ENCODE measurements around the gene BMAL1. TPM values are rescaled to one million over a fixed set of nuclear protein-coding genes. Genes with fewer than 3 reads are reported as not detected.

The BMAL1 gene
- polyA plus RNA-seq, 3 donors = 8.1 to 14.1 (median 12.7) TPM

DNA sequence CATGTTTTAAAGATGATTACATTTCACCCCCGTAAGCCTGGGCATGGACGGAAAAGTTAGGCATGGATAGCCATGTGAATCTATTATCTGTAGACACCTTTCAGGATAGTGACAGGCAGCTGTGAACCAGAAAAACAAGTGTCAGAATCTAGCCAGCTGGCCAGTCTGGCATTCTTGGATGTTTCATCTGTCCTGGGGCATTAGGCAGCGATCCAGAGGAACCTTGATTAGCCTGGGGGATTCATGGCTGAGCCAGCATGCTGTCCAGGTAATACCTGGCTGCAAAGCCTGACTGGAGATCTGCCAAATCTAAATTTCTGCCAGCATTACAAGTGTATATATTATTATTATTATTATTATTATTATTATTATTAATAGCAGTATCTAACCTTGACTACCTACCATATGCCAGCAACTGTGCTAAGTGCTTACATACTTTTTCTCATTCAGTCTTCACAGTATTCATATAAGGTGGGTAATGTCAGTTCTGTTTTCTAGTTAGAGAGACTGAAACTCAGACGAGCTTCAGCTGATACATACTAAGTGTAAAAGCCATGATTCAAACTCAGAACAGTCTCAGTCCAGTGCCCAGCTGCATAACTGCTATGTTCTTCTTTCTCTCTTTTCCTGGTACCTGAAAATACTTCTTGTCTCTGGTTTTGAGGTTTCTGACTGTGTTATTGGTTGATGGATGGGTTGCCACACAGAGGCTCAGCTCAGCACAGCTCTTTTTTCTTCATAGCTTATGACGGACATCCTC, 12.8 kb downstream of the BMAL1 start:
- DNase-seq = no peak

DNA sequence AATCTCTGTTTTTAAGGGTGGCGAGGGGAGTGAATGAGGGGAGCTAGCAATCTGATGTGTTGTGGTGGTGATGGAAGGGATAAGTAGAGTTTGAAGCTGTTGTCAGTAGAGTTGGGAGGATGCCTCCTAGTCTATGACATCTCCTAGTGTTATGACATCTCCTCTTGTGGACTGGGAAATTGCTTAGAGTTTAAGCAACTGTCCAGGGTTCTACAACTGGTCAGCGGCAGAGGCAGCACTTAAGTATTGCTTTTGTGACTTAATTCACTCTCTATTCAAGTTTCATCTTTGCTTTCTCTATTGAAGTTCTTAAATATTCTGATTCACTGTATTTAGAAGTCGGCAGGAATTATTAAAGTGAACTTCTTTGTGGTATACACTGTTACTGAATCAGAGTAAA, 13.8 kb downstream of the BMAL1 start:
- DNase-seq = no peak

DNA sequence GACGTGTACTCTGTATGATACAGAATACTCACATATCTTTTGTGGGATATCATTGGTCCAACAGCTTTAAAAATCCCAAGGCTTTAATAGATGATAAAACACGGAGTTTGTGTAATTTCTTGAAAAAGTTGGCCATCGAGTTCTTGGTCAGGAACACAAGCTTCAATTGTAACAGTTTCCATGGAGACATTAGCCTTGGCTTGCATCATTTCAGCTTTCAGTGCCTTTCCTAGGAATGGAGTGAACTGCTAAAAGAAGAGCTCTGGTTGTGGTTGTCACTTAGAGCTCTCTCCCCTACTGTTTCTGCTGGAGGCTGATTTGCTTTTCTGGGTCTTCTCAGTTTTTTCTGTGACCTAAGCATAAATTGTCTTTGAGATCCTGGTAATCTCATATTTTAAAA, 14.2 kb downstream of the BMAL1 start:
- DNase-seq = no peak

DNA sequence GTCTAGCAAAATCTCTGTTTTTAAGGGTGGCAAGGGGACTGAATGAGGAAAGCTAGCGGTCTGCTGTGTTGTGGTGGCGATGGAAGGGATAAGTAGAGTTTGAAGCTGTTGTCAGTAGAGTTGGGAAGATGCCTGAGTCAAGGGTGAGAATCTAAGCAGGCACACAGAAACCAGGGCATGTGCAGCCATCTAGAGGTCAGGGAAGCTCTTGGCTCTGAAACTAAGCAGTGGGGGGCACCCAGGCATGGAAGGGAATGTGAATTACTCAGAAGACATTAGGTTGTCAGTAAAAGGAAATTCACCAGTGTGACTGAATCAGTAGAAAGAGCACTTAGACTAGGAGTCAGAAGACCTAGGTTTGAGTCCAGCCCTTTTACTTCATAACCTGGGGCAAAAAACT, 15.4 kb downstream of the BMAL1 start:
- DNase-seq = no peak

DNA sequence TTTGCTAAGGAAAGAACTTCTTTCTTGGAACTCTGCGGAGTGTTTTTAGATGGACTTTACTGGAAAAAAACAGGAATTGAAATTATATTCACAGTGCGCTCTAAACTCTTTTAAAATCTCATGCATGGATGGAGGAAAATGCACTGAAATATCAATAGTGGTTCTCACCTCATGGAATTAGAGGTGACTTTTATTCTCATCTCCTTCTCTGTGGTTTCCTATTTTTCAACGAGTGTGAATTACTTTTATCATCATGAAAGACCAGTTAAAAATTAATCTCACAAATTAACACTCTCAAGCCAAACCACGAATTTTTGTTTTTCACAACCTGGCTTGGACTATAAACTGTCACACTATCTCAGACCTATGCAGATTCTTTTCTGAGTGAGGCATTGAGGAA, 16.6 kb downstream of the BMAL1 start:
- no peak for DNase-seq

DNA sequence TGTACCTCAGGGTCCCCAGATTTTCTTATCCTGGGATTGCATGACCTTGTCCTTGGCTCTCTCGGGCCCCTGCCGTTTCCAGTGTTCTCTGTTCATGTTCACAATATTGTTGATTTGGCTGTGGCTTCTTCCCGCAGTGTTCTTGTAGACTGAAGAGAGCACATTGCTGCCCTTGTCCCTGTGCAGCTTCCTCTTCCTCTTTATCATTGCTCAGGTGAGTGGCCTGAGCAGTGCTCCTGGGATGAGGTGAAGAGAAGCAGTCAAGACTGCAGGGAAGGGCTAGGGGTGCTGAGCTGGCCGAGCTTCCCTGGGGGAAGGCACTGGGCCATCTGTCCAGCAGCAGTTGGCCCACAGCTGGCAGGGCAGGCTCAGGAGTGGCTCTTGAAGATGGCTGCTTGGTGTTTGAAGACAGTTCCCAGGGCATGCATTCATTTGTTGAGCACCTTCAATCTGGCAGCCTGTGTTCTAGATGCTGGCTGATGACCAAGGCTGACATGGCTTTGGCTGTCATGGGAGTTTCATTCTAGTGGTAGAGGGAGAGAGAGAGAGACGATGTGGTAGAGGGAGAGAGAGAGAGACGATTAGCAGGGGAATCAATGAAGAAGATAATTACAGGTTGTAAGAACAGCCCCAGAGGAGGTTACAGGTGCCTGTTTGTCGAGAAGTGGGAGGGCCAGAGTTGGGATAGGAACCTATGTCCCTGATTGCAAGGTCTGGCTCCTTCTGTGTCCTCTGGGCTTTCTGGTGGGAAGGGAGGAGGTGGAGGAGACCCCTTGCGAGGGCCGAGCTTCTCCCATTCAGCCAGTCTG, 17.4 kb downstream of the BMAL1 start:
- no peak for DNase-seq

DNA sequence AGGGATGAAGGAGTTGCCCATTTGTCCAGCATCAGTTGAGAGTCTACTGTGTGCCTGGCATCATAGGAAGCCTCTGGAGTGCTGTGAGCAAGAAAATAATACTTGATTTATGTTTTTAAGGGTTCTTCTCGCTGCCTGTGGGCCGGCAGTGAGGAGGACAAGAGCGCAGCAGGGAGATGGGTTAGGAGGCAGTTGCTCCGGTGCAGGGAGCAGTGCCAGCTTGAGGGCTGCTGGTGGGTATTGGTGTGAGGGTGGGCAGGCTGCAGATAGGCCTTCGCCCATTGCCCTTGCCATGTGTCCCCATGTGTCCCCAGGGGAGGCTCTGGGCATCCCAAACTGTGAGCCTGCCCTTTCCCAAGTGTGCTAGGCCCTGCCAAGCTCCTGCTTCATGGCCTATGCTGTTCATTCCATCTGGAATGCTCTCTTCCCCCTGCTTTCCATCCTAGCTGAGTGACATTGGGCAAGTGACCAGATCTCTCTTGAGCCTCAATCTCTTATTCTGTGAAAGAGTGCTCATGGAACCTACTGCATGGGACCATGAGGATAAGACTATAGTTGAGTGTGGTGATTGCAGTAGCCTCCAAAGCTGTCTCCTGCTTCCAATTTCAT, 19.8 kb downstream of the BMAL1 start:
- DNase-seq = no peak

DNA sequence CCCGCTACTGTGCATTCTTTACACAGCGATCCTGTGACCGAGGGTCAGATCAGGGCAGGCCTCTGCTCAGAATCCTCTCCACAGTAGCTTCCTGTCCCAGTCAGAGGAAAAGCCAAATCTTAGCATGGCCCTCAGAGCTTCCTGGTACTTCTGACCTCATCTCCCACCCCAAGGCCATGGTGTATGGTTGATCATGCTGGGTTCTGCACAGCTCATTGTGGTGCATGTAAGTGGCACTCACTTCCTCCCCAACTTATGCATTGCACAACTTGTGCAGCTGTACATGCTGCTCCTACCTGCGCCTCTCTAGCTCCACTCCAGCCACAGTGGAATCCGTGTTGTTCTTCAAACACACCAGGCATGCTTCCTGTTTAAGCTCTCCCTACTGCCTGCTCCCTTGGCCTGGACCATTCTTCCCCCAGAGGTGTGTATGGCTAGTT, 20.3 kb downstream of the BMAL1 start:
- no peak for DNase-seq

DNA sequence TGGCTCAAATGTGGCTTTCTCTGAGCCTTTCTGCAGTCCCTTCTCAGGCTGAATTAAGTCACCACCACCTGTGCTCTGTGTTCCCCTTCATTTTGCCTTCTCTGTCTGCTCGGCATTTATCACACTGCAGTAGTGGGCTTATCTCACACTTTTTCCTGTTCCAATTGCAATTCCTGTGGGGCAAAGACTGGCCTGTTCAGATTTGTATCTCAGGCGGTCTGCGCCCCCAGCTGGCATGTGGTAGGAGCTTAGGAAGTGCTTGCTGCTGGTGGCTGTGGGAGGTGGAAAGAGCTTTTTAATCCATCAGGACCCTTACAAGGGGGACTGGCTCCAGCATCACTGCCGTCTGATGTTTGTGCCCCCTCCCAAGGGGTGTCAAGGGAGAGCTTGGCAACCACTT, 21.2 kb downstream of the BMAL1 start:
- DNase-seq = no peak

DNA sequence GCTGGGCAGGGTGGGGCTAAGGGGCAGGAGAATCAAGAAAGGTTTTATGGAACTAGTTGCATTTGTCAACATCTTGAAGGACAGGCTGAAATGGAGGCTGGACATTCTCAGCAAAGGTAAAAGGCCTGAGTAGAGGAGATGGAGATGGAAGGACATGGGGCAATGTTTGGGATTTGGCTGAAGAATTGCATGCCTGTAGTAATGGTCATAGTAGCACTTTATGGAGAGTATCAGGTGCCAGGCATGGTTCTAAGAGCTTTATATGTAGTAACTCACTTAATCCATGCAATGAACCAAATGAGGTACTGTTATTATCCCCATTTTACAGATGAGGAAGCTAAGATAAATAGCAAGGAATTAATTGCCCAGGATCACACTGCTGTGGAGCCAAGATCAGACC, 23.9 kb downstream of the BMAL1 start:
- DNase-seq = no peak

DNA sequence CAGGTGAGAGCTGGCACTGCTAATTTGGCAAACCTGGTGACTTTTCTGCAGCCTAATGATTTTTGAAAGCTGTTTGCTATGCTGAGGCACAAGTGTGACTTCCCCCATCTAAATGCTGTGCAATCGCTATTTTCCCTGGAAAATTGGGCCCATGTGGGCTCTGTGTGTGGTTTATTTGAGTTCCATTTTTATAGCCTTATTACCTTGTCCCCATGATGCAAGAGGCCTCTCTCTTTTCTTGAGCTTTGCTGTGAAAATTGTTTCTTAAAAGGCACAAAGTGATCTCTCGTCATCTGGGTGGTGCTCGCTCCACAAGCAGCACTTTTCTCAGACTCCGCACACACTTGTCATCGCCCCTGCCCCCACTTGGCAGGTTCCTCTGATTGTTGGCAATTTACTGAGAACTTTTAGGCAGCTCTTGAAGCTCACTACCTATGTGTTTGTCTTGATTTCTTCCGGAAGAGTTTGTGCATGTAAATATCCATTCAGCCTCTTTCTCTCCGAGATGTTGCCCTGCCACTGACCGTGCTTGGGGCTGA, 24.9 kb downstream of the BMAL1 start:
- no peak for DNase-seq

DNA sequence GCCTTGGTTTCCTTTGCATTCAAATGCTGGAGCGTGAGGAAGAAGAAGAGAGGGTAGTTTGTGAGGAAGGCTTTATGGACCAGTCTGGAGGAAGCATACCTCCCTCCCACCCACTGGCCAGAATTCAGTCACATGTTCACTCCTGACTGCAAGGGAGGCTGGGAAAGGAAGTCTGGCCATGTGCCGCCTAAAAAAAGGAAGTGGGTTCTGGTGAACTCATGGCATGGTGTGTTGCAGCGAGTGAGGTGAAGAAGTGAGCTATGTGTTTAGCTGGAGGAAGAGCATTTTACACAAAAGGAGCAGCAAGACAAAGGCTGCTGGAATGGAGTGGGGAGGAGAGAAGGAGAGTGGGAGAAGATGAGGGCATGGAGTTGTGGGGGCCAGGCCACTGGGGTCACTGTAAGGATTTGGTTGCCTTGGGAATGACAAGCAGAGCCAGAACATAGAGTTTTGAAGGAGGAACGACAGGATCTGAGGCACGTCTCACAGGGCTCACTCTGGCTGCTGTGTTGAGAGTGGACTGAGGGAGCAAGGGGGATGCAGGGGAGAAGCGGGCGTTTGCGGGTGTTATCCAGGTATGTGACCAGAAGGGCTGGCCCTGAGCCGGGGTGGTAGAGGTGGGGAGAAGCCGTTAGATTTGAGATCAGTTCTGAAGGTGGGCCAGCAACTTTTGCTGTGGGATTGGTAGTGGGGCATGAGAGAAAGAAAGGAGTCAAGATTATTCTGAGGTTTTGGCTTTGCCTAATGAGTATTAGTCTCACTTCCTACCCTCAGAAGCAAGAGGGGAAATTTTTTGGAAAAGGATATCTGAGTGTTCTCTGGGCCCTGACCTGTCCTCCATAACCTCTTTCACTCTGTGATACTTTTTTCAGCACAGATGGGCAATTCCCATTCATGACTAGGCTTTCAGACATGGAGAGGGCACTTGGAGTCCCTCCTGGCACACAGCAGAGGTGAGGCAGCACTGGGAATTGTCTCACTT, 26.4 kb downstream of the BMAL1 start:
- DNase-seq = no peak

DNA sequence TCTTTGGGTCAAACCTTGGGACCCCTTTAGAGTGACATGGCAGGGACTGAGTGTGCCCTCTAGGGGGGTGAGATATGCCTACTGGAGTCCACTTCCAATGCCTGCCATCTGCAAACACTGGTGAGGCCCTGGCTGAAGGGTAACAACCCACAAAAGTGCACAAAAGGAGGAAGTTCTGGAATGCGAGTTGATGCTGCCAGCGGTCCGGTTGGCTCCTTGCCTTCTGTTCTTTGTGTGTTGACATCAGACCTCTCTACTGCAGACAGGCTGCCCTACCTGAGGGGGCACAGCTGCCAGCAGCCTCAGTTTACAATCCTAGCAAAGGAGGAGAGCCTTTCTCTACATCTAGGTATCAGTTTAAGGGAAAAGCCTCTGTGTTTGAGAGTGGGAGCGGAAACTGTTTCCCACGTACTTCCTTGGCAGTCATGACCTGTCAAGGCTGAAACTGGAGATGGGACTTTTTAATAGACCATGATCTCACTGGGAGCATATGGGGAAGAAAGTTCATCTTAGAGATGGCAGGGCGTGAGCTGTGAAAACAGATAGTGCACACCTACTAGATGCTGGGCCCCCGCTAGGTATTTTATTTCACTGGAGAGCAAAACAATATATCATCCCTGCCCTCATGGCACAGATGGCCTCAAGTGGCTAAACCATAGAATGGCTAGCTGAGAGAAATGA, 27.2 kb downstream of the BMAL1 start:
- peak; percentile 29 for DNase-seq

DNA sequence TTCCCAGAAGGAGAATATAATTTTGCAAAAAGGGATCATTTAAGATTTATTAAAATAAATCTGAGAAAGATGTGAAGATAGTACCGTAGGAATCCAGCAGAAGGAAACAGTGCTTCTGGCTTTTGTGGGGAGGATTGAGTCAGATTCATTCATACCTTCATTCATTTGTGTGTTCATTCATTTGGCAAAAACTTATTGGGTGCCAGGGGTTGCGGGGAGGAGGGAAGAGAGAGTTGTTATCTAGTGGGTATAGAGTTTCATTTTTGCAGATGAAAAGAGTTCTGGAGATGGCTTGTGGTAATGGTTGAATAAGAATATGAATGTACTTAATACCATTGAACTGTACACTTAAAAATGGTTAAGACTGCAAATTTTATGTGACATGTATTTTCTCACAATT, 31.1 kb downstream of the BMAL1 start:
- no peak for DNase-seq

DNA sequence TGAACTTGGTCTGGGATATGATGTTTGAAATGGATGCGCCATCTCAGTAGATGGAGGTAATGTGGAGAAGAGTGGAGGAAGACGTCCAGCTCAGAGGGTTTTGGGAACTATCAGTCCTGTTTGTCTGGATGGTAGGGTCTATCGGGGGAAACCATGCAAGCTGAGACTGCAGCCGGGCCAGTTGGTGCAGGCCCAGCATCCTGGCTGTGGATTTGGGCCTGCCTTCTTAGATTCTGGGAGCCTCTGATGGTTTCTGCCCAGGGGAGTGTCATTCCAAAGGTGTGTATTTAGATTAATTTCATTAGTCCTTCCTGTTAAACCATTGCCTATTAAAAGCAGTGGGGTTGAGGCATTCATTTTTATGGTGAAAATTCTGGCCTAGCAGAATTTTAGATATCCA, 31.6 kb downstream of the BMAL1 start:
- DNase-seq = no peak

DNA sequence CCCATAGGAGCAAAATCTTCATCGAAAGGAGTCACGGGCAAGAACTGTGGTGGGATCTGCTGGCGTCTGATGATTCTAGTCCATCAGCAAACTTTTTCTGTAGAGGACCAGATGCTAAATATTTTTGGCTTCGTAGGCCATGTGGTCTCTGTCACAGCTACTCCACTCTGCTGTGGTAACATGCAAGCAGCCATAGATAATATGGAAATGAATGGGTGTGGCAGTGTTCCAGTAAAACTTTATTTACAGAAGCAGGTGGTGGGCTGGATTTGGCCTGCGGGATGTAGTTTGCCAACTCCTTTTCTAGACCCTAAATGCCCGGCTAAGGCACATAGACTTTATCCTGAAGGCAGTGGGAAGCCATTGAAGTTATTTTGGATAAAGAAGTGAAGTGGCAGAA, 32.9 kb downstream of the BMAL1 start:
- DNase-seq = no peak

DNA sequence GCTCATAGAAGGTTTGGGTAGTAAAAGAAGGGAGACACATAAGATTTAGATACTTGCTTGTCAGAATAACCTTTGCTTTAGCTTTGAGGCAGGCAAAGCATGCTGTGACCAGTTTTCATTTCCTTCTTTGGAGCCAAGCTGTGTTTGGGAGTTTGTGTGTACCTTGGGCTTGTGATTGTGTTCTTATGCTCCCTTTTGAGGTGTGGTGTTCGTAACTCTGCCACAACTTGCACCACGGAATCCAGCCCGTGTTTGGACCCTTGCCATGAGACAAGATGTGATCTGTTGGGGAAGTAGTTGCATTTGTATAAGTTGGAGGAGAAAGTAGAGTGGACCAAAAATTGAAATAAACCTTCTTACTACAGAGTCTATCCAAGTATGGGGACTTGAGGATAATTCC, 34.0 kb downstream of the BMAL1 start:
- DNase-seq = no peak

DNA sequence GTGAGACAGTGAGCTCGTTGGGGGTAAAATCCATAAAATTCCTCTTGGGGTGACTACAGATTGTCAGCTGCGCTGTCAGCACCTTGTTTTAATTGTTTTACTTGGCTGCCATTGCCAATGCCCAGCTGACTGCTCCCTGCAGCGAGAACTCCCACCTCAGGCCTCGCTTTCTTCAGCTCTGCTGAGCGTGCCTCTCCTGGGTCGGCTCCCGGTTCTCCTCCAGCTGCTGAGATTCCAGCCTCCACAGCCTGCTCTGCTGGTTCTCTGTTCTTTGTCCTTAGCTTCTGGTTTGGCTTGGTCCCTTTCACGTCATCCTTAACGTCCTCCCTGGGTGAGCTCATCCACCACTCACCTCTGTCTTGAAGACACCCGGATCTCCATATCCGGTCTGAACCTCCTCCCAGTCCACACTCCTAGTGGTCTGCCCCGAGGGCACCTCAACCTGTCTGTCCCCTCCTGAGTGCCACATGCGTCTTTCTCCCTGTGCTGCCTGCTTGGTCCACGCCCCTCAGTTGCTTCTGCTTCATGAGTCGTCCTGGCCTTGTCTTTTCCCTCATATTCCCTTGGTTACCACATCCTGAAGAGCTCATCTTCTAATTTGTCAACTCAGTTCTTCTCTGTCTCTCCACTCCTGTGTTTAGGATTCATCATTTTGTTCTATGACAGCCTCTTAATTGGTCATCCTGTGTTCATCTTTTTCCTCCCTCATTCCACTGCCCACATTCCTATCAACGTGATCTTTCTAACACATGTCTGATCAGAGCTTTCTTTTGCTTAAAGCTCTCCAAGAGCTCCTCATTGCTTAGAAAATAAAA, 35.6 kb downstream of the BMAL1 start:
- DNase-seq = no peak

DNA sequence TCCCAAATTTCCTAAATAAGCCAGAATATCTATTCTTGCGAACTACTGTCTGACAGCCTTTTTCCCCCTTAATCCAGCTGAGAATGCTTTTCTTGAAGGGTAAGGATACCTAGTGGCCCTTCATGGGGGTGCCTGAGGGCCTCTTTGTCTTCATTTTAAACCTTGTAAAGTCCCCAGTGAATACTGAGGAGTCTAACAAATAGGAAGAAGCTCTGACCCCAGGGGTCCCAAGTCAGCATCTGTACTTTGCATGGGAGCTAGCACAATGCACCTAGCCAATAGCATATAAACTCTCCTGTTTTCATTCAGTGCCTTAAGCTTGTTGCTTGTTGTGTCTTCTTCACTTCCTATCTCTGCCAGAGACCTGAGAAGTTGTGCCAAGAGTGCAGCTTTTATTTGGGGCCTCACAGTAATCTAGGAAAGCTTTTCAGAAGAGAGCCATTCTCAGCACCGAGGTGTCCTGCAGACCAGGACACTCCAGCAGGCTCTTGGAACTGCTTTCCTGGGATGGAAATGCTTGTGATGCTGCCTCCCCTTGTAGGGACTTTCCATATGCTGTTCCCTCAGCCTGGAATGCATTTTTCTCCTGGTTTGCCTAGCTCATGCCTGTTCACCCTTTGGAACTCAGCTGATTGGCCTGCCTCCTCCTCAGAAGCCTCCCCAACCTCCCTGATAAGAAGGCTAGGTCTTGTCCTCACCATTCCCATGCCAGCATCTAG, 37.2 kb downstream of the BMAL1 start:
- no peak for DNase-seq

All from renal pelvis (tissue), 4 donors.